Right cardiac atrium (tissue), 5 donors: ENCODE results near the gene TIAM2. TPM values are rescaled to one million over a fixed set of nuclear protein-coding genes. Genes with fewer than 3 reads are reported as not detected.

Source experiments
- ATAC-seq, 2 donors: fragments of 200-7000 bp; cut with Tn5 transposase; one replicate each; pipeline versions ENCODE4 v1.8.0 to v1.9.1; 2020; ENCODE audit warnings: moderate library complexity in 2 of 2, mild to moderate bottlenecking in 1 of 2
- DNase-seq, 3 donors: peaks; one replicate each; pipeline ENCODE4 v3.0.0-alpha.2; 2020
- H3K27ac ChIP-seq: one replicate; pipeline ENCODE4 v1.5.1; 2013; ENCODE audit warnings: mild to moderate bottlenecking, low read length, control low read depth, moderate library complexity
- H3K27me3 ChIP-seq: one replicate; pipeline ENCODE4 v1.6.1; 2013; ENCODE audit not compliant: control insufficient read depth, insufficient read depth
- H3K4me1 ChIP-seq: one replicate; pipeline ENCODE4 v1.6.1; 2013; ENCODE audit warnings: low read length; ENCODE audit not compliant: control insufficient read depth, insufficient read depth
- H3K4me3 ChIP-seq: one replicate; pipeline ENCODE4 v1.5.1; 2013; ENCODE audit warnings: low read length, control low read depth
- H3K9me3 ChIP-seq: one replicate; pipeline ENCODE4 v1.6.1; 2013; ENCODE audit warnings: low read length; ENCODE audit not compliant: control insufficient read depth
- WGBS: extraction: QIAGEN DNeasy Blood & Tissue Kit; methylation state at CpG from one replicate; pipeline ENCODE4 v1.1.7; 2013; 5-methylcytosine and 5-hydroxymethylcytosine counted together
- intact Hi-C, 4 donors: fragments of 100-400 bp; cut with DNase I; formaldehyde crosslinking; loops; one replicate each; pipeline versions ENCODE4 v1.11.0 to v1.14.0; 2022 to 2023
- polyA plus RNA-seq: library from polyadenylated mRNA; stranded (reverse); fragments of 200-250 nt; gene quantifications from one replicate; pipeline ENCODE4 v1.2.3, GENCODE V29; 2013
- total RNA-seq, 4 donors: library from RNA; stranded (reverse); fragmentation: NEBNext Ultra II Directional; extraction: Animal tissue kit (Norgen Biotek cat#: 25700); gene quantifications; one replicate each; pipeline ENCODE4 v1.2.1, GENCODE V29; 2021
- donor health status: healthy with polysubstance abuse.
- donor health status: DM: no; HTN: yes; CAD: no.
- donor health status: DM: no; HTN: no; CAD: no.
- donor health status: DM: no; HTN: yes; CAD: no; lungs with severe emphysema.
- donor health status: DM: yes; HTN: yes; CAD: no.

Gene TIAM2
- total and polyA plus RNA-seq, 5 donors, result 6.6 to 13.9 (median 11.8) TPM

DNA sequence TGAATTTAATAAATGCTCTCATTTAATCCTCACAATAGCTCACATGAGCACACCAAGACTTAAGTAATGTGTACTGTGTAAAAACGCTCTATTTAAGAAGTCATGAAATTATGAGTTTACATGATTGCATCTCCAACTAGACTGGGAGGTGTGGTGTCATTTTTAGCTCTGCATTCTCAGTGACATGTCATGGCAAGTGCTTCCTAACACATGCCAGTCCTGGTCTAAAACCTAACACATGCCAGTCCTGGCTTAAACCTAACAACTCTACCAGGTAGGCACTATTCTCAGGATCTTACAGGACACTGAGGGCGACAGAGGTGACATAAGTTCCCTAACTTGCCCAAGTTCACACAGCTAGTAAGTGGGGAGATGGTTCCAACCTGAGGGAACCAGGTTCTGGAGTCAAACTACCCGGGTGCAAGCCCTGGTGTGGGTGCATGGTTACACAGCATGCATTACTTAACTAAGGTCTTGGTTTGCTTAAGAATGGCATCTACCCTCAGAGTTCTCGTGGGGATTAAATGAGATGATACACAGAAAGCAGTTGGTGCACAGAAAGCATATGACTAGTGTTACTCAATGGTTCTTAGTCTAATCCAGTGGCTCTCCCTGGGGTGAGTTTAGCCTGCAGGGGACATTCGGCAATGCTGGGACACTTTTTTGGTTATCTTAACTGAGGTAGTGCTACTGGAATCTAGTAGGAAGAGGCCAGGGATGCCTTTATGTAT, 283.4 kb downstream of the TIAM2 start:
- peaks cover 3% of the 10 kb centered on the region for H3K4me1 ChIP-seq
- ATAC-seq, result no peak
- DNase-seq, result no peak

DNA sequence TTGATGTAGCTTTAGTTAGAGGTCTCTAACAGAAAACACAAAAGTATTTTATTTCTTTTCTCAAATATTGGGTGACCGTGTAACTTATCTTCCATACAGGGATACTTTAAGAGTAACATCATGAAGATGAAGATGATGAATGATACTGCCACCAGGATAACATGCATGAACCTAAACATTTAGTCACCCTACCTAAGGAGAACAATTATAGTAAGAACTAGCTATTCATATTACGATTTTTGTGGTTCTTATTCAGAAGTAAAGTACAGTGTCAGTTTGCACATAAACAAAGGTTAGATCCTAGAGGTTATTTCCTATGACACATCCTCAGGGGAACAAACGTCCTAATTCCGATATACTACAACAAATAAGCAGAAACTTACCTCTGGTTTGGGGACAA, 289.7 kb downstream of the TIAM2 start:
- DNase-seq (no peak), ATAC-seq (no peak)
- intact Hi-C loops, result no loop called here
- H3K4me1 ChIP-seq, result no peaks in the 10 kb centered on the region
- no peak overlapping the region for H3K27ac ChIP-seq
- H3K27me3 ChIP-seq, result no peaks in the 10 kb centered on the region
- H3K4me3 ChIP-seq, result no peak overlapping the region
- no peaks in the 10 kb centered on the region for H3K9me3 ChIP-seq
- 90% methylated on average over 4 of the region's 4 CpGs for WGBS

More for the DNA sequence above, 283.4 kb downstream of the TIAM2 start:
- intact Hi-C loops, result no loop called here
- WGBS, result 85% methylated on average over 5 of the region's 5 CpGs
- Histone ChIP-seq H3K27ac (no peak overlapping the region), H3K4me3 (no peak overlapping the region), H3K9me3 (no peaks in the 10 kb centered on the region), H3K27me3 (no peaks in the 10 kb centered on the region)

- Histone ChIP-seq H3K27me3 (no peaks in the 10 kb centered on the region), H3K27ac (no peak overlapping the region), H3K4me3 (peak overlapping the region; percentile 28), H3K9me3 (no peaks in the 10 kb centered on the region), H3K4me1 (no peaks in the 10 kb centered on the region)
- intact Hi-C loops, result no loop called here
- 63% methylated on average over 2 of the region's 2 CpGs for WGBS
- ATAC-seq, result no peak
- DNase-seq, result no peak
Measured at GRCh38 chr6:155287762-155288161, 292.6 kb downstream of the TIAM2 start.

- Histone ChIP-seq H3K4me3 (no peak overlapping the region), H3K4me1 (no peaks in the 10 kb centered on the region), H3K27me3 (no peaks in the 10 kb centered on the region), H3K9me3 (no peaks in the 10 kb centered on the region), H3K27ac (no peak overlapping the region)
- ATAC-seq (no peak), DNase-seq (no peak)
- WGBS, result 96% methylated on average over 5 of the region's 5 CpGs
- intact Hi-C loops, result no loop called here
Measured at GRCh38 chr6:155290491-155290890, 295.4 kb downstream of the TIAM2 start.

GRCh38 chr6:155291291-155291690, 296.2 kb downstream of the TIAM2 start:
- H3K4me3 ChIP-seq, result no peak overlapping the region
- no peaks in the 10 kb centered on the region for H3K27me3 ChIP-seq
- H3K4me1 ChIP-seq, result no peaks in the 10 kb centered on the region
- DNase-seq, result no peak
- intact Hi-C loops, result no loop called here
- no peaks in the 10 kb centered on the region for H3K9me3 ChIP-seq
- no peak for ATAC-seq
- no peak overlapping the region for H3K27ac ChIP-seq
- WGBS, result 83% methylated on average over 3 of the region's 3 CpGs

- intact Hi-C loops, result no loop called here
- 73% methylated on average over 5 of the region's 5 CpGs for WGBS
- ATAC-seq, result no peak
Measured at GRCh38 chr6:155292711-155293110, 297.6 kb downstream of the TIAM2 start.

GRCh38 chr6:155297669-155298068, 302.6 kb downstream of the TIAM2 start:
- no peak for DNase-seq
- intact Hi-C loops, result no loop called here
- Histone ChIP-seq H3K27ac (no peak overlapping the region), H3K4me3 (no peak overlapping the region), H3K9me3 (no peaks in the 10 kb centered on the region), H3K4me1 (no peaks in the 10 kb centered on the region), H3K27me3 (no peaks in the 10 kb centered on the region)
- ATAC-seq, result no peak
- WGBS, result 89% methylated on average over 3 of the region's 3 CpGs

More at GRCh38 chr6:155292711-155293110, 297.6 kb downstream of the TIAM2 start:
- no peak overlapping the region for H3K27ac ChIP-seq
- no peaks in the 10 kb centered on the region for H3K27me3 ChIP-seq
- no peak for DNase-seq
- no peaks in the 10 kb centered on the region for H3K4me1 ChIP-seq
- no peaks in the 10 kb centered on the region for H3K9me3 ChIP-seq
- H3K4me3 ChIP-seq, result no peak overlapping the region

GRCh38 chr6:155301867-155302266, 306.8 kb downstream of the TIAM2 start:
- no peaks in the 10 kb centered on the region for H3K9me3 ChIP-seq
- ATAC-seq (no peak), DNase-seq (no peak)
- H3K27me3 ChIP-seq, result no peaks in the 10 kb centered on the region
- H3K4me3 ChIP-seq, result no peak overlapping the region
- no peak overlapping the region for H3K27ac ChIP-seq
- 95% methylated on average over 2 of the region's 2 CpGs for WGBS
- intact Hi-C loops, result no loop called here
- no peaks in the 10 kb centered on the region for H3K4me1 ChIP-seq

GRCh38 chr6:155303361-155303870, 308.3 kb downstream of the TIAM2 start:
- intact Hi-C loops, result no loop called here
- H3K4me1 ChIP-seq, result no peaks in the 10 kb centered on the region
- no peak overlapping the region for H3K27ac ChIP-seq
- ATAC-seq, result no peak
- no peak for DNase-seq
- no peaks in the 10 kb centered on the region for H3K9me3 ChIP-seq
- WGBS, result 49% methylated on average over 4 of the region's 4 CpGs
- no peak overlapping the region for H3K4me3 ChIP-seq
- H3K27me3 ChIP-seq, result no peaks in the 10 kb centered on the region

DNA sequence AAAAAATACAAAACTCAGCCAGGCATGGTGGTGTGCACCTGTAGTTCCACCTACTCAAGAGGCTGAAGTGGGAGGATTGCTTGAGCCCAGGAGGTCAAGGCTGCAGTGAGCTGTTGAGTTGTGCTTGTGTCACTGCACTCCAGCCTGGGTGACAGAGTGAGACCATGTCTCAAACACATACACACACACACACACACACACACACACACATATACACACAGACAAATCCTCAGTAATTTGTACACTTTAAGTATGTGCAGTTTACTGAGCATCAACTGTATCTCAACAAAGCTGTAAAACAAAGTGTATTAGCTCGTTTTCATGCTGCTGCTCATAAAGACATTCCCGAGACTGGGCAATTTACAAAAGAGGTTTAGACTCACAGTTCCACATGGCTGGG, 311.8 kb downstream of the TIAM2 start:
- Histone ChIP-seq H3K27me3 (no peaks in the 10 kb centered on the region), H3K4me3 (no peak overlapping the region), H3K9me3 (no peaks in the 10 kb centered on the region), H3K27ac (no peak overlapping the region), H3K4me1 (no peaks in the 10 kb centered on the region)
- DNase-seq (no peak), ATAC-seq (no peak)
- 85% methylated on average over 2 of the region's 2 CpGs for WGBS
- intact Hi-C loops, result no loop called here
